ENCODE results near the gene NCAPH2.

The NCAPH2 gene

GRCh38 chr22:50574383-50574755 is 66.3 kb downstream of the NCAPH2 start:
- no peak overlapping the region for H3K4me3 ChIP-seq (ENCODE audit: low read depth, low read length)
- no peak for DNase-seq (ENCODE audit: low read depth)
- TF ChIP-seq CTCF (IDR thresholded peaks at IDR 0.05; ENCODE audit: insufficient read depth, low read depth, low read length, missing control alignments): no peak

Data from GM12865 (cell line).